22Rv1 (cell line): Measurements from ENCODE around the gene DIP2B.

Source experiments
- ZFX ChIP-seq: fragments of 450-650 bp; IDR thresholded peaks from 2 replicates; pipeline ENCODE4 v1.6.1; 2017; ENCODE audit warnings: antibody characterized with exemption, borderline replicate concordance
- TF ChIP-seq, protein P1 (sequence below): fragments of 450-650 bp; IDR thresholded peaks from 2 replicates; pipeline ENCODE4 v1.5.1; 2017; ENCODE audit warnings: mild to moderate bottlenecking

DNA sequence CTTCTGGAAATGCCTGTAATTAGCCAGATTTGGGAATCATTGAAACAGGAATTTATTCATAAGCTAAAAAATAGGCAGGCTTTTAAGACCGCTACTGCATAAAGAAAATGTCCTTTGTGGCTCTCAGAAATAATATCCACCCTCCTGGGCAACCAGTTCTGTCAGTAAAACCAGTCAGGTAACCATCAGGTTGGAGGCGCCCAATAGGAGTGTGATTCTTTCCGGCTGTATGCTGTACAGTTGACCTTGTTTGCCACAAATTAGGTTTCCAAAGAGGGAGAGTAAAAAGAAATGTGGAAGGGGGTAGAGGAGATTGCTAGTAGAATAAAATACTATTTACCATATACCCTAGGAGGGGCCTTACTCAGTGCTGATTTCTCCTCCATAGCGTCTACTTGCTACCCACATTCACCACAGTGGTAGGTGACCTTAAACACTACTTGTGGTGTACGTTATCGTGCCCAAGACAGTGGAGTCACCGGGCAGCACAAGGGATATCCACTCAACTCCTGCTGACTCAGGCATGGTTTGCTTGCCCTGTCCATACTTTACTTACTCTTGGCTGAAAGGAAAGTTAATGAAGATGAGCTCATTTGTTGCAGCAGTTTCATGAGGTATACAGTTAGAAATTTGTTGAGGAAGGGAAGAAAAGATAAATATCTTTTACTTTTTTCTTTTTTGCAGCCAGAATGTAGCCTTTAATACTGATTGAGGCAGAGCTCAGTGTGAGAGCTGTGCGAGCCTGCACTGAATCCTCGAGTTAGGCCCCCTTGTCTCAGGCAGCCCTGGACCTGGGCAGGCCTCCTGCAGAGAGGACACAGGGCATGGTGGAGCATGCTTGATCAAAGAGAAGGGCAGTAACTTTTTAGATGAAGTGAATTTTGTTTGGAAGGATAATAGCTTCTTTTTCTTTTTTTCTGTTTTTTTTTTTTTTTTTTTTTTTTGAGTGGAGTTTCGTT is 76.7 kb downstream of the DIP2B start:
- TF ChIP-seq, protein P1, sequence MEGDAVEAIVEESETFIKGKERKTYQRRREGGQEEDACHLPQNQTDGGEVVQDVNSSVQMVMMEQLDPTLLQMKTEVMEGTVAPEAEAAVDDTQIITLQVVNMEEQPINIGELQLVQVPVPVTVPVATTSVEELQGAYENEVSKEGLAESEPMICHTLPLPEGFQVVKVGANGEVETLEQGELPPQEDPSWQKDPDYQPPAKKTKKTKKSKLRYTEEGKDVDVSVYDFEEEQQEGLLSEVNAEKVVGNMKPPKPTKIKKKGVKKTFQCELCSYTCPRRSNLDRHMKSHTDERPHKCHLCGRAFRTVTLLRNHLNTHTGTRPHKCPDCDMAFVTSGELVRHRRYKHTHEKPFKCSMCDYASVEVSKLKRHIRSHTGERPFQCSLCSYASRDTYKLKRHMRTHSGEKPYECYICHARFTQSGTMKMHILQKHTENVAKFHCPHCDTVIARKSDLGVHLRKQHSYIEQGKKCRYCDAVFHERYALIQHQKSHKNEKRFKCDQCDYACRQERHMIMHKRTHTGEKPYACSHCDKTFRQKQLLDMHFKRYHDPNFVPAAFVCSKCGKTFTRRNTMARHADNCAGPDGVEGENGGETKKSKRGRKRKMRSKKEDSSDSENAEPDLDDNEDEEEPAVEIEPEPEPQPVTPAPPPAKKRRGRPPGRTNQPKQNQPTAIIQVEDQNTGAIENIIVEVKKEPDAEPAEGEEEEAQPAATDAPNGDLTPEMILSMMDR = no peak
- TF ChIP-seq ZFX = no peak
